Endodermal cell (in vitro differentiated cells): ENCODE results near the gene IL16. TPM values are rescaled to one million over a fixed set of nuclear protein-coding genes. Genes with fewer than 3 reads are reported as not detected.

Experiments used
- DNase-seq: peaks from one replicate; pipeline ENCODE4 v3.0.0-alpha.2; 2017
- H3K27ac ChIP-seq: 2 replicates; pipeline ENCODE4 v1.5.1; 2013; ENCODE audit warnings: mild to moderate bottlenecking, low read depth, low read length, moderate library complexity
- H3K27me3 ChIP-seq: 2 replicates; pipeline ENCODE4 v1.6.1; 2013; ENCODE audit warnings: mild to moderate bottlenecking, low read length, moderate library complexity; ENCODE audit not compliant: insufficient read depth, control insufficient read depth, poor library complexity, severe bottlenecking
- H3K36me3 ChIP-seq: 2 replicates; pipeline ENCODE4 v1.7.0; 2013; ENCODE audit warnings: mild to moderate bottlenecking, low read length, moderate library complexity; ENCODE audit not compliant: control insufficient read depth, insufficient read depth
- H3K4me1 ChIP-seq: one replicate; pipeline ENCODE4 v1.7.0; 2013; ENCODE audit warnings: low read length; ENCODE audit not compliant: control insufficient read depth, insufficient read depth
- H3K4me3 ChIP-seq: 2 replicates; pipeline ENCODE4 v1.5.1; 2013; ENCODE audit warnings: mild to moderate bottlenecking, low read length, moderate library complexity
- H3K9ac ChIP-seq: 2 replicates; pipeline ENCODE4 v1.6.1; 2013; ENCODE audit warnings: mild to moderate bottlenecking, low read length, moderate library complexity; ENCODE audit not compliant: poor library complexity, severe bottlenecking; ENCODE audit errors: extremely low read depth
- H3K9me3 ChIP-seq: 2 replicates; pipeline ENCODE4 v1.6.1; 2013; ENCODE audit warnings: mild to moderate bottlenecking, low read length, moderate library complexity; ENCODE audit not compliant: control insufficient read depth
- H3K27ac Mint-ChIP-seq: 2 replicates; pipeline ENCODE4 v1.8.0; 2020; ENCODE audit warnings: mixed read lengths
- H3K27me3 Mint-ChIP-seq: 2 replicates; pipeline ENCODE4 v1.8.0; 2021; ENCODE audit warnings: mild to moderate bottlenecking, mixed read lengths; ENCODE audit not compliant: insufficient read depth
- H3K36me3 Mint-ChIP-seq: 2 replicates; pipeline ENCODE4 v1.8.0; 2020; ENCODE audit warnings: low read depth, mixed read lengths
- H3K4me1 Mint-ChIP-seq: 2 replicates; pipeline ENCODE4 v1.8.0; 2020; ENCODE audit warnings: mixed read lengths
- H3K4me3 Mint-ChIP-seq: 2 replicates; pipeline ENCODE4 v1.8.0; 2020; ENCODE audit warnings: mild to moderate bottlenecking, moderate library complexity, mixed read lengths
- H3K9me3 Mint-ChIP-seq: 2 replicates; pipeline ENCODE4 v1.8.0; 2020; ENCODE audit warnings: mild to moderate bottlenecking, mixed read lengths
- CTCF ChIP-seq: fragments of 200-600 bp; sonication (generic); conservative IDR thresholded peaks from 2 replicates; pipeline ENCODE4 v1.5.0; 2021; ENCODE audit warnings: antibody characterized with exemption, mild to moderate bottlenecking
- WGBS, 2 experiments: methylation state at CpG; one replicate each; pipeline versions ENCODE4 v1.1.5 to v1.1.7; 2013; ENCODE audit warnings: missing lambda C conversion rate in 2 of 2, mixed read lengths in 1 of 2; ENCODE audit not compliant: insufficient coverage in 1 of 2, insufficient read length in 1 of 2; 5-methylcytosine and 5-hydroxymethylcytosine counted together
- total RNA-seq, 2 donors: library from RNA; stranded (reverse); fragmentation: NEBNext Ultra II Directional in 1 of 2; extraction: Animal tissue kit (Norgen Biotek cat#: 25700) in 1 of 2; gene quantifications; 2 replicates in 1 of 2; 3 replicates in 1 of 2; pipeline ENCODE4 v1.2.1, GENCODE V29; 2021

IL16 gene
- total RNA-seq, 2 donors from 2014 or later = 0.13 to 0.24 TPM

GRCh38 chr15:81213982-81214381, 17.3 kb downstream of the IL16 start:
- peaks cover 12% of the 10 kb centered on the region for H3K27me3 Mint-ChIP-seq
- no peaks in the 10 kb centered on the region for H3K36me3 Mint-ChIP-seq
- peaks cover 2% of the 10 kb centered on the region for H3K4me1 Mint-ChIP-seq
- H3K4me3 Mint-ChIP-seq = no peak overlapping the region
- no peak for DNase-seq
- Histone ChIP-seq H3K9me3 (peaks cover 13% of the 10 kb centered on the region), H3K4me1 (no peaks in the 10 kb centered on the region), H3K27ac (no peak overlapping the region), H3K9ac (no peak overlapping the region), H3K36me3 (no peaks in the 10 kb centered on the region), H3K27me3 (no peaks in the 10 kb centered on the region), H3K4me3 (no peak overlapping the region)
- H3K9me3 Mint-ChIP-seq = peaks cover 9% of the 10 kb centered on the region
- H3K27ac Mint-ChIP-seq = no peak overlapping the region
- TF ChIP-seq CTCF = no peak

- H3K36me3 Mint-ChIP-seq = no peaks in the 10 kb centered on the region
- Histone ChIP-seq H3K9me3 (peaks cover 13% of the 10 kb centered on the region), H3K27me3 (no peaks in the 10 kb centered on the region)
These were observed 18.9 kb downstream of the IL16 start for GRCh38 chr15:81215531-81215930.

GRCh38 chr15:81215983-81216382, 19.3 kb downstream of the IL16 start:
- peaks cover 4% of the 10 kb centered on the region for H3K27me3 Mint-ChIP-seq
- no peak for TF ChIP-seq CTCF
- Histone ChIP-seq H3K9me3 (peaks cover 13% of the 10 kb centered on the region), H3K4me3 (no peak overlapping the region), H3K27ac (no peak overlapping the region), H3K9ac (no peak overlapping the region), H3K4me1 (no peaks in the 10 kb centered on the region), H3K27me3 (no peaks in the 10 kb centered on the region), H3K36me3 (no peaks in the 10 kb centered on the region)
- DNase-seq = no peak
- no peak overlapping the region for H3K27ac Mint-ChIP-seq
- H3K4me1 Mint-ChIP-seq = peaks cover 3% of the 10 kb centered on the region
- H3K9me3 Mint-ChIP-seq = peaks cover 9% of the 10 kb centered on the region
- 86 to 100% methylated on average over 1 to 2 of the region's 2 CpGs for WGBS, 2 experiments
- no peaks in the 10 kb centered on the region for H3K36me3 Mint-ChIP-seq
- H3K4me3 Mint-ChIP-seq = no peak overlapping the region

More at GRCh38 chr15:81215531-81215930, 18.9 kb downstream of the IL16 start:
- peaks cover 6% of the 10 kb centered on the region for H3K27me3 Mint-ChIP-seq
- H3K9me3 Mint-ChIP-seq = peaks cover 9% of the 10 kb centered on the region
- no peak overlapping the region for H3K27ac Mint-ChIP-seq
- no peak overlapping the region for H3K4me3 Mint-ChIP-seq
- H3K4me1 Mint-ChIP-seq = peaks cover 3% of the 10 kb centered on the region
- TF ChIP-seq CTCF = no peak
- Histone ChIP-seq H3K36me3 (no peaks in the 10 kb centered on the region), H3K27ac (no peak overlapping the region), H3K4me1 (no peaks in the 10 kb centered on the region), H3K9ac (no peak overlapping the region), H3K4me3 (no peak overlapping the region)
- WGBS, 2 experiments = 83 to 92% methylated on average over 1 to 2 of the region's 2 CpGs
- DNase-seq = no peak
